GM23338 (cell line): Measurements from ENCODE around the gene PTK6. TPM values are rescaled to one million over a fixed set of nuclear protein-coding genes. Genes with fewer than 3 reads are reported as not detected.

Source experiments
- ATAC-seq: fragments of 200-7000 bp; cut with Tn5 transposase; 3 replicates; pipeline ENCODE4 v1.9.1; 2020
- DNase-seq: peaks from one replicate; pipeline ENCODE4 v3.0.0-alpha.2; 2015; ENCODE audit warnings: low spot score
- H2AFZ ChIP-seq: fragments of 200-600 bp; sonication (generic); 2 replicates; pipeline ENCODE4 v1.8.0; 2016; ENCODE audit warnings: antibody characterized with exemption, mild to moderate bottlenecking, moderate library complexity
- H3F3A ChIP-seq: fragments of 200-600 bp; sonication (generic); replicated peaks from 2 replicates; pipeline ENCODE4 v1.8.0; 2017; ENCODE audit warnings: antibody characterized with exemption, mixed run types, low read depth
- H3K27ac ChIP-seq: fragments of 200-600 bp; sonication (generic); 2 replicates; pipeline ENCODE4 v1.6.1; 2016; ENCODE audit warnings: low read depth
- H3K27me3 ChIP-seq: fragments of 200-600 bp; sonication (generic); 2 replicates; pipeline ENCODE4 v1.8.0; 2016; ENCODE audit warnings: mild to moderate bottlenecking, mixed run types, moderate library complexity; ENCODE audit not compliant: insufficient read depth
- H3K36me3 ChIP-seq: fragments of 200-600 bp; sonication (generic); 2 replicates; pipeline ENCODE4 v1.8.0; 2016; ENCODE audit warnings: mild to moderate bottlenecking; ENCODE audit not compliant: insufficient read depth
- H3K4me1 ChIP-seq: fragments of 200-600 bp; sonication (generic); 2 replicates; pipeline ENCODE4 v1.8.0; 2016; ENCODE audit warnings: mild to moderate bottlenecking, moderate library complexity; ENCODE audit not compliant: insufficient read depth
- H3K4me2 ChIP-seq: fragments of 200-600 bp; sonication (generic); 2 replicates; pipeline ENCODE4 v1.7.1; 2017; ENCODE audit warnings: mixed run types
- H3K4me3 ChIP-seq: fragments of 200-600 bp; sonication (generic); 2 replicates; pipeline ENCODE4 v1.6.1; 2016; ENCODE audit warnings: mixed run types
- H3K79me2 ChIP-seq: fragments of 200-600 bp; sonication (generic); replicated peaks from 2 replicates; pipeline ENCODE4 v1.8.0; 2017; ENCODE audit warnings: mild to moderate bottlenecking; ENCODE audit not compliant: insufficient read depth
- H3K9me2 ChIP-seq: fragments of 200-600 bp; sonication (generic); 2 replicates; pipeline ENCODE4 v1.8.0; 2017; ENCODE audit not compliant: insufficient read depth
- H4K20me1 ChIP-seq: fragments of 200-600 bp; sonication (generic); replicated peaks from 2 replicates; pipeline ENCODE4 v1.8.0; 2017; ENCODE audit warnings: mild to moderate bottlenecking; ENCODE audit not compliant: insufficient read depth
- H3K27ac Mint-ChIP-seq: 2 replicates; pipeline ENCODE4 v1.8.0; 2020; ENCODE audit warnings: inconsistent platforms, mild to moderate bottlenecking, moderate library complexity, mixed read lengths
- H3K27me3 Mint-ChIP-seq: 3 replicates; pipeline ENCODE4 v1.8.0; 2022; ENCODE audit warnings: low read depth, mild to moderate bottlenecking, moderate library complexity, mixed read lengths, inconsistent platforms; ENCODE audit not compliant: insufficient read depth, poor library complexity
- H3K36me3 Mint-ChIP-seq: 3 replicates; pipeline ENCODE4 v1.8.0; 2021; ENCODE audit warnings: low read depth, mild to moderate bottlenecking, inconsistent platforms, moderate library complexity, mixed read lengths
- H3K4me1 Mint-ChIP-seq: 3 replicates; pipeline ENCODE4 v1.8.0; 2020; ENCODE audit warnings: mild to moderate bottlenecking, inconsistent platforms, mixed read lengths
- H3K4me3 Mint-ChIP-seq: 3 replicates; pipeline ENCODE4 v1.8.0; 2021; ENCODE audit warnings: moderate library complexity, mild to moderate bottlenecking, inconsistent platforms, mixed read lengths
- H3K9me3 Mint-ChIP-seq: 3 replicates; pipeline ENCODE4 v1.8.0; 2020; ENCODE audit warnings: moderate library complexity, mild to moderate bottlenecking, inconsistent platforms, mixed read lengths
- CREB1 ChIP-seq: fragments of 250-450 bp; sonication (Bioruptor Pico); IDR thresholded peaks from 2 replicates; pipeline ENCODE4 v1.5.0; 2020; ENCODE audit warnings: low read depth, mild to moderate bottlenecking, moderate library complexity
- EZH2phosphoT487 ChIP-seq: fragments of 200-600 bp; sonication (generic); IDR thresholded peaks from one replicate; pipeline ENCODE4 v1.8.1; 2018; ENCODE audit warnings: antibody characterized with exemption; ENCODE audit not compliant: unreplicated experiment
- NANOG ChIP-seq: IDR thresholded peaks from 2 replicates; pipeline ENCODE4 v1.6.1; 2016; ENCODE audit warnings: antibody characterized with exemption, borderline replicate concordance
- POLR2AphosphoS5 ChIP-seq: IDR thresholded peaks from 2 replicates; pipeline ENCODE4 v1.6.1; 2016; ENCODE audit warnings: antibody characterized with exemption, low read depth
- REST ChIP-seq: IDR thresholded peaks from one replicate; pipeline ENCODE4 v1.6.1; 2018; ENCODE audit warnings: antibody characterized with exemption; ENCODE audit not compliant: unreplicated experiment
- ZNF114 ChIP-seq: fragments of 250-450 bp; sonication (Bioruptor Pico); IDR thresholded peaks from 2 replicates; pipeline ENCODE4 v1.5.0; 2020; ENCODE audit warnings: mild to moderate bottlenecking, moderate library complexity
- ZNF331 ChIP-seq: fragments of 250-450 bp; sonication (Bioruptor Pico); IDR thresholded peaks from 2 replicates; pipeline ENCODE4 v1.5.0; 2020; ENCODE audit warnings: low read depth, mild to moderate bottlenecking, moderate library complexity
- polyA plus RNA-seq: library from polyadenylated mRNA; unstranded; fragments of >200 nt; fragmentation: Nextera tagmentation; extraction: Ambion mirVana; gene quantifications from 2 replicates; pipeline ENCODE4 v1.2.1, GENCODE V29; 2016
- total RNA-seq: library from RNA; depleted of rRNA; stranded (reverse); fragments of >200 nt; shearing (Covaris generic); gene quantifications from 2 replicates; pipeline ENCODE4 v1.2.3, GENCODE V29; 2014
- TF ChIP-seq, protein P1 (sequence below), 2 experiments: fragments of 200-600 bp in 1 of 2; sonication (generic) in 1 of 2; conservative IDR thresholded peaks; 2 replicates each; pipeline versions ENCODE4 v1.5.1 to v1.6.1; 2016 to 2017; ENCODE audit warnings: antibody characterized with exemption in 2 of 2, low read depth in 2 of 2, mild to moderate bottlenecking in 2 of 2, moderate library complexity in 1 of 2

The PTK6 gene
- total and polyA plus RNA-seq, 2 experiments from 2014 or later = 0.28 TPM; not detected in 1

DNA sequence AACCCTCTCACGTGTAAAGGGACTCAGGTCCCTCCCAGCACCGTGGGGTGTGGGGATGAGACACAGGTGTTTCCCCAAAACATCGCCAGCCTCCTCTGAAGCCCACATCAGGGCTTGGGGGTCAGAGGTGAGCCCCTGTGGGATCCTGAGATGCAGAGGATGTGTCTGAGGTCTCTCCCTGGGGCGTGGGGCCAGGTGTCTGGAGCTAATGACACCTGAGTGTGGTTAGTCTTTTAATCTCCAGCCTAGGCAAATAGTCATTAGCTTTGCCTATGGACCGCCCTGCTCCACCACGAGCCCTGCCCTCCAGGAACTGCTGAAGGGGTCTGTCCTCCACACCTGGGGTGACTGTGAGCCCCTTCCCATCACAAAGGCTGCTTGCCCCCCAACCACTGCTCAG is 8.6 kb upstream of the PTK6 start (continued):
- TF ChIP-seq, protein P1, sequence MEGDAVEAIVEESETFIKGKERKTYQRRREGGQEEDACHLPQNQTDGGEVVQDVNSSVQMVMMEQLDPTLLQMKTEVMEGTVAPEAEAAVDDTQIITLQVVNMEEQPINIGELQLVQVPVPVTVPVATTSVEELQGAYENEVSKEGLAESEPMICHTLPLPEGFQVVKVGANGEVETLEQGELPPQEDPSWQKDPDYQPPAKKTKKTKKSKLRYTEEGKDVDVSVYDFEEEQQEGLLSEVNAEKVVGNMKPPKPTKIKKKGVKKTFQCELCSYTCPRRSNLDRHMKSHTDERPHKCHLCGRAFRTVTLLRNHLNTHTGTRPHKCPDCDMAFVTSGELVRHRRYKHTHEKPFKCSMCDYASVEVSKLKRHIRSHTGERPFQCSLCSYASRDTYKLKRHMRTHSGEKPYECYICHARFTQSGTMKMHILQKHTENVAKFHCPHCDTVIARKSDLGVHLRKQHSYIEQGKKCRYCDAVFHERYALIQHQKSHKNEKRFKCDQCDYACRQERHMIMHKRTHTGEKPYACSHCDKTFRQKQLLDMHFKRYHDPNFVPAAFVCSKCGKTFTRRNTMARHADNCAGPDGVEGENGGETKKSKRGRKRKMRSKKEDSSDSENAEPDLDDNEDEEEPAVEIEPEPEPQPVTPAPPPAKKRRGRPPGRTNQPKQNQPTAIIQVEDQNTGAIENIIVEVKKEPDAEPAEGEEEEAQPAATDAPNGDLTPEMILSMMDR (conservative IDR thresholded peaks at IDR 0.05; ENCODE audit: low read depth in 2 of 2) = no peak
- TF ChIP-seq ZNF114 (no peak), ZNF331 (CRISPR knock-in tag) (no peak)

DNA sequence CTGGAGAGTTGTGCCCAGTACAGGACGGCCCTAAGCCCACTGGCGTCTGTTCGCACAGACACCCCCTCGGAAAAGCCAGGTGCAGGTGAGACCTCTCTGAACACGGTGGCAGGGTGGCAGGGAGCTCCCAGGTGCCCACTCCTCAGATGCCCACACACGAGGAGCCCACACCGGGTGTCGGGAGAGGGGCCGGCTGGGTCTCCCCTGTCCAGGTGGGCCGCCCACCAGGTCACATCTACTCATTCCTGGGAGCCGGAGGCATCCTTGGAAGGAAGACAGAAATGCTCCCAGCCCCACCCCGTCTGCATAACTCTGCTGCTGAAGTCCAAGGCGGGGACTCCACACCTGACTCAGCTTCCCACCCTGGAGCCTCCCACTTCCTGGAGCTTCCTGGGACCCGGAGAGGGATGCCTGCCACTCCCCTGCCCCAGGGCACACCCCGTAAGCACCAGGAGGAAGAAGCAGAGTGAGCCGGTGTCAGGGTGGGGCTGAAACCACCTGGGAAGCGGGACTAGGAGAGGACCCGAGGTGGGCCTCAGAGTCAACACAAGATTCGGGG is 7.9 kb upstream of the PTK6 start:
- Histone ChIP-seq H3K4me3 (no peak overlapping the region), H3K4me2 (no peak overlapping the region), H3K9me2 (no peaks in the 10 kb centered on the region), H3K4me1 (0 out of 2 replicates have a peak, but pooled peaks cover 5% of the 10 kb centered on the region), H3K27me3 (no peaks in the 10 kb centered on the region), H3K27ac (no peak overlapping the region), H2AFZ (no peak overlapping the region), H4K20me1 (no peaks in the 10 kb centered on the region), H3F3A (no peaks in the 10 kb centered on the region), H3K36me3 (no peaks in the 10 kb centered on the region), H3K79me2 (no peaks in the 10 kb centered on the region)
- H3K4me1 Mint-ChIP-seq = peaks cover 14% of the 10 kb centered on the region; the same call in 2 of the 3 replicates
- no peaks in the 10 kb centered on the region; the same call in 2 of the 3 replicates for H3K9me3 Mint-ChIP-seq
- peaks cover 4% of the 10 kb centered on the region; the same call in 1 of the 3 replicates for H3K36me3 Mint-ChIP-seq
- no peak overlapping the region; the same call in 2 of the 3 replicates for H3K4me3 Mint-ChIP-seq
- DNase-seq (no peak), ATAC-seq (no peak)
- H3K27ac Mint-ChIP-seq = no peak overlapping the region
- H3K27me3 Mint-ChIP-seq = peaks cover 10% of the 10 kb centered on the region
- TF ChIP-seq REST = no peak
- no peak for TF ChIP-seq CREB1 (CRISPR knock-in tag)
- TF ChIP-seq, protein P1 (conservative IDR thresholded peaks at IDR 0.05; ENCODE audit: low read depth in 2 of 2) = no peak
- TF ChIP-seq NANOG = no peak
- no peak for TF ChIP-seq EZH2phosphoT487
- TF ChIP-seq POLR2AphosphoS5 = no peak
